Neuronal stem cell (in vitro differentiated cells): ENCODE results near the gene ROBO2.

ENCODE experiments used
- DNase-seq: peaks from one replicate; pipeline ENCODE4 v3.0.0-alpha.2; 2013; ENCODE audit warnings: low spot score
- H2AFZ ChIP-seq: one replicate; pipeline ENCODE4 v1.6.1; 2013; ENCODE audit warnings: mild to moderate bottlenecking, low read length, inconsistent platforms
- H2AK5ac ChIP-seq: 2 replicates; pipeline ENCODE4 v1.6.1; 2013; ENCODE audit warnings: low read depth, mild to moderate bottlenecking, inconsistent platforms, low read length, moderate library complexity, mixed read lengths
- H2BK120ac ChIP-seq: 2 replicates; pipeline ENCODE4 v1.6.1; 2013; ENCODE audit warnings: low read depth, mild to moderate bottlenecking, inconsistent platforms, low read length, moderate library complexity, mixed read lengths
- H2BK12ac ChIP-seq: one replicate; pipeline ENCODE4 v1.6.1; 2013; ENCODE audit warnings: low read length, inconsistent platforms
- H2BK15ac ChIP-seq: 2 replicates; pipeline ENCODE4 v1.6.1; 2013; ENCODE audit warnings: mild to moderate bottlenecking, low read length, inconsistent platforms, mixed read lengths
- H2BK5ac ChIP-seq: one replicate; pipeline ENCODE4 v1.6.1; 2013; ENCODE audit warnings: inconsistent platforms, mild to moderate bottlenecking, low read length, moderate library complexity
- H3K14ac ChIP-seq: one replicate; pipeline ENCODE4 v1.6.1; 2013; ENCODE audit warnings: low read length, inconsistent platforms
- H3K18ac ChIP-seq: 2 replicates; pipeline ENCODE4 v1.6.1; 2013; ENCODE audit warnings: low read length, inconsistent platforms
- H3K23ac ChIP-seq: 2 replicates; pipeline ENCODE4 v1.6.1; 2013; ENCODE audit warnings: low read depth, mild to moderate bottlenecking, mixed read lengths, low read length, inconsistent platforms; ENCODE audit not compliant: poor library complexity
- H3K27ac ChIP-seq: replicated peaks from 3 replicates; pipeline ENCODE4 v1.5.1; 2013; ENCODE audit warnings: low read length, inconsistent platforms
- H3K27me3 ChIP-seq, 3 experiments: 2 replicates each; pipeline ENCODE4 v1.6.1; 2013; ENCODE audit warnings: low read length in 3 of 3, mild to moderate bottlenecking in 2 of 3, inconsistent platforms in 1 of 3, low read depth in 1 of 3, mixed read lengths in 1 of 3, moderate library complexity in 1 of 3; ENCODE audit not compliant: control insufficient read depth in 3 of 3, insufficient read depth in 3 of 3
- H3K36me3 ChIP-seq, 2 donors: replicated peaks in 1 of 2; 2 replicates each; pipeline ENCODE4 v1.6.1; 2013; ENCODE audit warnings: low read length in 2 of 2; ENCODE audit not compliant: control insufficient read depth in 2 of 2, insufficient read depth in 2 of 2
- H3K4ac ChIP-seq: 2 replicates; pipeline ENCODE4 v1.6.1; 2013; ENCODE audit warnings: inconsistent platforms, mild to moderate bottlenecking, low read length, moderate library complexity
- H3K4me1 ChIP-seq, 2 donors: 1 replicate in 1 of 2; 2 replicates in 1 of 2; pipeline ENCODE4 v1.6.1; 2013; ENCODE audit warnings: low read length in 2 of 2, low read depth in 1 of 2; ENCODE audit not compliant: control insufficient read depth in 2 of 2, insufficient read depth in 1 of 2
- H3K4me2 ChIP-seq: one replicate; pipeline ENCODE4 v1.6.1; 2013; ENCODE audit warnings: mild to moderate bottlenecking, low read length, inconsistent platforms; ENCODE audit not compliant: insufficient read depth, poor library complexity, severe bottlenecking
- H3K4me3 ChIP-seq, 2 donors: 2 replicates each; pipeline ENCODE4 v1.5.1; 2013; ENCODE audit warnings: low read length in 2 of 2, mild to moderate bottlenecking in 2 of 2, inconsistent platforms in 1 of 2, moderate library complexity in 1 of 2
- H3K79me1 ChIP-seq: one replicate; pipeline ENCODE4 v1.6.1; 2013; ENCODE audit warnings: low read depth, mild to moderate bottlenecking, inconsistent platforms, low read length, moderate library complexity
- H3K9ac ChIP-seq: one replicate; pipeline ENCODE4 v1.6.1; 2013; ENCODE audit warnings: mild to moderate bottlenecking, low read depth, low read length, inconsistent platforms; ENCODE audit not compliant: poor library complexity
- H3K9me3 ChIP-seq, 2 donors: replicated peaks in 1 of 2; 2 replicates each; pipeline versions ENCODE3 to v1.6.1; 2013; ENCODE audit warnings: low read length in 2 of 2, mild to moderate bottlenecking in 2 of 2, inconsistent platforms in 1 of 2, low read depth in 1 of 2, mixed read lengths in 1 of 2, moderate library complexity in 1 of 2; ENCODE audit not compliant: control insufficient read depth in 2 of 2, insufficient read depth in 1 of 2
- H4K8ac ChIP-seq: one replicate; pipeline ENCODE4 v1.6.1; 2013; ENCODE audit warnings: low read depth, mild to moderate bottlenecking, inconsistent platforms, low read length, moderate library complexity
- H4K91ac ChIP-seq: one replicate; pipeline ENCODE4 v1.6.1; 2013; ENCODE audit warnings: low read length, low read depth, mild to moderate bottlenecking, inconsistent platforms; ENCODE audit not compliant: poor library complexity
- WGBS, 2 donors: extraction: QIAGEN DNeasy Blood & Tissue Kit; methylation state at CpG; one replicate each; pipeline ENCODE4 v1.1.7; 2013; ENCODE audit warnings: missing lambda C conversion rate in 2 of 2, mixed read lengths in 1 of 2; ENCODE audit not compliant: insufficient read length in 2 of 2, insufficient replicate concordance in 1 of 2; ENCODE audit errors: extremely low coverage in 2 of 2; 5-methylcytosine and 5-hydroxymethylcytosine counted together

Gene ROBO2

DNA sequence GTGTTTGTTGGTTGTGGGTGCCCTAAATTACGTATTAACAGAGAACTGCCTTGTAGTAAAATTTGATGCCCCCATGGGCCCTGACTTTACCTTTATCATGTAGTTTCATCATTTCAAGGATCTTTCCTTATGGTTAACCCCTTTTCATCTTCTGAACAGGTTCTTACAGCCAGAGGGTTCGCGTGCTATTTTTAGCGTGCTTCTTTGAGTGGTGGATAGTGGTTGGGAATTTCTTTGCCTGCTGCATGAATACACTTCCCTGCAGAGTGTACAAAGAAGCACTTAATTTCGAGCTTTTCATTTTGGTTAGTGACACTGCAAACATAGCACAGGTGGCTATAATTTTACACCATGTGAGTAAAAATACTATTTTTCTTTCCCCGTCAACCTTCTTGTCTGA lies 231.8 kb downstream of the ROBO2 start:
- WGBS, 2 donors, result no CpG with 5 or more reads among the region's 6 CpGs
- Histone ChIP-seq H4K91ac (no peak overlapping the region), H3K4me1 (peaks cover 0 to 2% of the 10 kb centered on the region in 2 donors), H2BK15ac (no peak overlapping the region), H2AK5ac (no peak overlapping the region), H2BK5ac (no peak overlapping the region), H3K14ac (no peak overlapping the region), H3K9me3 (no peaks in the 10 kb centered on the region), H3K4ac (no peak overlapping the region), H3K36me3 (no peaks in the 10 kb centered on the region), H4K8ac (no peak overlapping the region), H3K27me3 (no peaks in the 10 kb centered on the region), H3K27ac (no peak overlapping the region), H3K4me2 (no peak overlapping the region), H3K23ac (no peak overlapping the region), H2AFZ (no peak overlapping the region), H3K79me1 (no peaks in the 10 kb centered on the region), H3K4me3 (no peak overlapping the region), H2BK12ac (no peak overlapping the region), H2BK120ac (no peak overlapping the region), H3K9ac (no peak overlapping the region), H3K18ac (no peak overlapping the region)
- no peak for DNase-seq

DNA sequence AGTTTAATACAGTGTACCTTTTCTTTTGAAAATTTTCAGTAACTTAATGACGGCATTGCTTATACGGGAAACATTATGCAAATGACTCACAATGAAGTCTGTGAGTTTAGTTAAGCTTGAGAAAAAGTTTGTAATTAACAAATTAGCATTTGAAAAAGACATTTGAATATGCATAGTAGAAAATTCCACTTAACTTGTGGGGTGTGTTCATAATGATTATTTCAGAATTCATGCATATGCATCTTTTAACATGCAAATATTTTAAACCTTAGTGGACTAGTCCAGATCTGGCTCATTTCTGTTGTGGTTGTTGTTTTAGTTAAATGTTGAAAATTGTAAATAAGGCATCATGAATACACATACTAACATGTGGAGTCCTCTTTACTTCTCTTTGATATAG lies 239.4 kb downstream of the ROBO2 start:
- no peaks in the 10 kb centered on the region for H3K36me3 ChIP-seq
- no peak overlapping the region for H4K91ac ChIP-seq
- no peak overlapping the region for H3K4me2 ChIP-seq
- H2BK5ac ChIP-seq, result no peak overlapping the region
- no peak overlapping the region for H3K14ac ChIP-seq
- no peak overlapping the region for H2AFZ ChIP-seq
- no peaks in the 10 kb centered on the region for H3K27me3 ChIP-seq
- no peak for DNase-seq
- no peak overlapping the region for H3K27ac ChIP-seq
- no peaks in the 10 kb centered on the region for H3K9me3 ChIP-seq
- no peak overlapping the region for H2BK12ac ChIP-seq
- H2BK120ac ChIP-seq, result no peak overlapping the region
- no peak overlapping the region for H3K4ac ChIP-seq
- H3K79me1 ChIP-seq, result no peaks in the 10 kb centered on the region
- no peak overlapping the region for H4K8ac ChIP-seq
- no peak overlapping the region for H2BK15ac ChIP-seq
- no peak overlapping the region for H3K4me3 ChIP-seq
- no CpG with 5 or more reads among the region's 2 CpGs for WGBS, 2 donors
- H3K4me1 ChIP-seq, result peaks cover 2 to 7% of the 10 kb centered on the region in 2 donors
- no peak overlapping the region for H3K23ac ChIP-seq
- no peak overlapping the region for H2AK5ac ChIP-seq
- H3K18ac ChIP-seq, result no peak overlapping the region
- no peak overlapping the region for H3K9ac ChIP-seq

DNA sequence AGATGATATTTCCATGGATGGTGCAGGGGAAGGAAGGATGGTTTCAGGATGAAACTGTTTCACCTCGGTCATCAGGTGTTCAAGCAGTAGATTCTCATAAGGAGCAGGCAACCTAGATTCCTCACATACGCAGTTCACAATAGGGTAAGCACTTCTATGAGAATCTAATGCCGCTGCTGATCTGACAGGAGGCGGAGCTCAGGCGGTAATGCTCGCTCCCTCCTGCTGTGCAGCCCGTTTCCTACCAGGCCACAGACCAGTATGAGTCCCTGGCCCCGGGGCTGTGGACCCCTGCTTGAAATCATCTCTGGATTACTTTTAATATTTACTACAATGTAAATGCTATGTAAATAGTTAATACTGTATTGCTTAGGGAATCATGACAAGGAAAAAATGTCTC lies 241.8 kb downstream of the ROBO2 start:
- Histone ChIP-seq H3K27me3 (no peaks in the 10 kb centered on the region), H2BK120ac (no peak overlapping the region), H3K79me1 (no peaks in the 10 kb centered on the region), H3K36me3 (no peaks in the 10 kb centered on the region), H3K18ac (no peak overlapping the region), H3K9me3 (no peaks in the 10 kb centered on the region), H3K4me3 (no peak overlapping the region), H4K91ac (no peak overlapping the region), H3K4me1 (peaks cover 2 to 7% of the 10 kb centered on the region in 2 donors), H2BK5ac (no peak overlapping the region), H3K4ac (no peak overlapping the region), H2BK15ac (no peak overlapping the region), H2AFZ (no peak overlapping the region), H3K27ac (no peak overlapping the region), H3K14ac (no peak overlapping the region), H3K23ac (no peak overlapping the region), H3K9ac (no peak overlapping the region), H3K4me2 (no peak overlapping the region), H2BK12ac (no peak overlapping the region), H2AK5ac (no peak overlapping the region), H4K8ac (no peak overlapping the region)
- no CpG with 5 or more reads among the region's 8 CpGs for WGBS, 2 donors
- DNase-seq, result peak; percentile 15

DNA sequence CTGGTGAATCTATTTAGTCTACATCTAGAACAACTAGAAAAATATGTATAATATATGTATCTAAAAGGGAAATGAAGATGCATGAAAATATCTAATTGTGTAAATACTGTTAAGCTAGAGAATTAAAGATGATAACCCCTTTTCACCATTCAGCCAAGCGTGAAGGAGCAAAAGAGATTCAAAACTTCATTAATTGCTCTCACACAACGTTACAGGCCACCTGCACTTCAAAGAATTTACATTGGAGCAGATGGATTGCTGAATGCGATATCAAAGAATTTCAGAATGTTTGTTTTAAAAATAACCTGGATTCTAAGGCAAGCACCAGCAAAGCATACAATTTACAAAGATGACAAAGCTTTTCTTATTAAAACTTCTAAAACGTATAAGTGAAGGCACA lies 243.2 kb downstream of the ROBO2 start:
- Histone ChIP-seq H2BK12ac (no peak overlapping the region), H2AFZ (no peak overlapping the region), H3K23ac (no peak overlapping the region), H3K36me3 (no peaks in the 10 kb centered on the region), H3K4me1 (peaks cover 2 to 7% of the 10 kb centered on the region in 2 donors), H3K9ac (no peak overlapping the region), H3K4ac (no peak overlapping the region), H2AK5ac (no peak overlapping the region), H3K27me3 (no peaks in the 10 kb centered on the region), H3K27ac (no peak overlapping the region), H3K79me1 (no peaks in the 10 kb centered on the region), H2BK5ac (no peak overlapping the region), H3K4me2 (no peak overlapping the region), H3K18ac (no peak overlapping the region), H4K91ac (no peak overlapping the region), H4K8ac (no peak overlapping the region), H3K14ac (no peak overlapping the region), H2BK15ac (no peak overlapping the region), H3K9me3 (no peaks in the 10 kb centered on the region), H2BK120ac (no peak overlapping the region), H3K4me3 (no peak overlapping the region)
- WGBS, 2 donors, result no CpG with 5 or more reads among the region's 4 CpGs
- no peak for DNase-seq
